OCI-LY1 (cell line): ENCODE data around the gene IFT25.

Source experiments
- H2AFZ ChIP-seq: fragments of 200-600 bp; sonication (generic), shearing (Covaris generic); 2 replicates; pipeline ENCODE4 v1.6.0; 2014; ENCODE audit warnings: antibody characterized with exemption, mild to moderate bottlenecking, low read length
- H3F3A ChIP-seq: fragments of 200-600 bp; sonication (generic), shearing (Covaris generic); 2 replicates; pipeline ENCODE4 v1.6.0; 2014; ENCODE audit warnings: mild to moderate bottlenecking, antibody characterized with exemption, low read length, moderate library complexity; ENCODE audit not compliant: insufficient read depth
- H3K27ac ChIP-seq: fragments of 200-600 bp; sonication (generic); 2 replicates; pipeline ENCODE4 v1.5.1; 2014; ENCODE audit warnings: low read length, mixed run types, mild to moderate bottlenecking, low read depth; ENCODE audit not compliant: poor library complexity, severe bottlenecking
- H3K27me3 ChIP-seq: fragments of 200-600 bp; sonication (generic); 2 replicates; pipeline ENCODE4 v1.6.0; 2014; ENCODE audit warnings: antibody characterized with exemption, mild to moderate bottlenecking, low read length, moderate library complexity; ENCODE audit not compliant: insufficient read depth
- H3K36me3 ChIP-seq: fragments of 200-600 bp; sonication (generic); 2 replicates; pipeline ENCODE4 v1.6.1; 2014; ENCODE audit warnings: mild to moderate bottlenecking, antibody characterized with exemption, low read length, moderate library complexity, mixed read lengths; ENCODE audit not compliant: insufficient read depth
- H3K4me1 ChIP-seq: fragments of 200-600 bp; sonication (generic); 2 replicates; pipeline ENCODE4 v1.5.1; 2014; ENCODE audit warnings: mild to moderate bottlenecking, low read length, moderate library complexity; ENCODE audit not compliant: insufficient read depth, severe bottlenecking
- H3K4me2 ChIP-seq: fragments of 200-600 bp; sonication (generic), shearing (Covaris generic); 2 replicates; pipeline ENCODE4 v1.6.1; 2014; ENCODE audit warnings: low read length
- H3K4me3 ChIP-seq: fragments of 200-600 bp; sonication (generic); 2 replicates; pipeline ENCODE4 v1.5.1; 2014; ENCODE audit warnings: low read length, low read depth, mild to moderate bottlenecking, mixed read lengths; ENCODE audit not compliant: poor library complexity, severe bottlenecking
- H3K79me2 ChIP-seq: fragments of 200-600 bp; shearing (Covaris generic); 2 replicates; pipeline ENCODE4 v1.6.1; 2016; ENCODE audit warnings: mixed run types, low read length, mixed read lengths; ENCODE audit not compliant: insufficient read depth
- H3K9ac ChIP-seq: fragments of 200-600 bp; sonication (generic), shearing (Covaris generic); 2 replicates; pipeline ENCODE4 v1.6.1; 2014; ENCODE audit warnings: mild to moderate bottlenecking, low read length, mixed read lengths
- H3K9me2 ChIP-seq: fragments of 200-600 bp; sonication (generic), shearing (Covaris generic); 2 replicates; pipeline ENCODE4 v1.6.1; 2014; ENCODE audit warnings: low read depth, mild to moderate bottlenecking, low read length, mixed read lengths
- H3K9me3 ChIP-seq: fragments of 200-600 bp; shearing (Covaris generic); 2 replicates; pipeline ENCODE4 v1.6.1; 2014; ENCODE audit warnings: low read length, mixed read lengths
- H4K20me1 ChIP-seq: fragments of 200-600 bp; sonication (generic), shearing (Covaris generic); 2 replicates; pipeline ENCODE4 v1.6.0; 2016; ENCODE audit warnings: mild to moderate bottlenecking, low read length; ENCODE audit not compliant: insufficient read depth
- EZH2 ChIP-seq: fragments of 200-600 bp; sonication (generic), shearing (Covaris generic); IDR thresholded peaks from 2 replicates; pipeline ENCODE4 v1.8.0; 2017; ENCODE audit warnings: borderline replicate concordance, mixed run types, mild to moderate bottlenecking, antibody characterized with exemption, low read length, moderate library complexity, mixed read lengths
- TF ChIP-seq, protein P1 (sequence below): fragments of 200-600 bp; sonication (generic), shearing (Covaris generic); IDR thresholded peaks from 2 replicates; pipeline ENCODE4 v1.5.1; 2017; ENCODE audit warnings: mild to moderate bottlenecking, antibody characterized with exemption, low read length, moderate library complexity, mixed read lengths

The IFT25 gene

GRCh38 chr1:53930932-53931331, 14.6 kb downstream of the IFT25 start:
- Histone ChIP-seq H3K4me2 (no peak overlapping the region), H2AFZ (no peak overlapping the region), H3F3A (no peaks in the 10 kb centered on the region), H3K9me3 (peaks cover 12% of the 10 kb centered on the region), H3K36me3 (peaks cover 74% of the 10 kb centered on the region), H3K9ac (no peak overlapping the region), H4K20me1 (no peaks in the 10 kb centered on the region), H3K79me2 (no peaks in the 10 kb centered on the region), H3K9me2 (no peaks in the 10 kb centered on the region), H3K4me3 (no peak overlapping the region), H3K27ac (no peak overlapping the region), H3K4me1 (no peaks in the 10 kb centered on the region), H3K27me3 (no peaks in the 10 kb centered on the region)
- TF ChIP-seq EZH2, result no peak
- TF ChIP-seq, protein P1, sequence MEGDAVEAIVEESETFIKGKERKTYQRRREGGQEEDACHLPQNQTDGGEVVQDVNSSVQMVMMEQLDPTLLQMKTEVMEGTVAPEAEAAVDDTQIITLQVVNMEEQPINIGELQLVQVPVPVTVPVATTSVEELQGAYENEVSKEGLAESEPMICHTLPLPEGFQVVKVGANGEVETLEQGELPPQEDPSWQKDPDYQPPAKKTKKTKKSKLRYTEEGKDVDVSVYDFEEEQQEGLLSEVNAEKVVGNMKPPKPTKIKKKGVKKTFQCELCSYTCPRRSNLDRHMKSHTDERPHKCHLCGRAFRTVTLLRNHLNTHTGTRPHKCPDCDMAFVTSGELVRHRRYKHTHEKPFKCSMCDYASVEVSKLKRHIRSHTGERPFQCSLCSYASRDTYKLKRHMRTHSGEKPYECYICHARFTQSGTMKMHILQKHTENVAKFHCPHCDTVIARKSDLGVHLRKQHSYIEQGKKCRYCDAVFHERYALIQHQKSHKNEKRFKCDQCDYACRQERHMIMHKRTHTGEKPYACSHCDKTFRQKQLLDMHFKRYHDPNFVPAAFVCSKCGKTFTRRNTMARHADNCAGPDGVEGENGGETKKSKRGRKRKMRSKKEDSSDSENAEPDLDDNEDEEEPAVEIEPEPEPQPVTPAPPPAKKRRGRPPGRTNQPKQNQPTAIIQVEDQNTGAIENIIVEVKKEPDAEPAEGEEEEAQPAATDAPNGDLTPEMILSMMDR, result no peak

GRCh38 chr1:53929246-53929960, 16.1 kb downstream of the IFT25 start:
- TF ChIP-seq, protein P1, result no peak
- TF ChIP-seq EZH2, result no peak

GRCh38 chr1:53927376-53927881, 18.1 kb downstream of the IFT25 start:
- TF ChIP-seq, protein P1, result no peak
- no peak for TF ChIP-seq EZH2
- no peak overlapping the region for H3K4me3 ChIP-seq

More at GRCh38 chr1:53929246-53929960, 16.1 kb downstream of the IFT25 start:
- H4K20me1 ChIP-seq, result no peaks in the 10 kb centered on the region
- H3K27ac ChIP-seq, result no peak overlapping the region
- H3K27me3 ChIP-seq, result no peaks in the 10 kb centered on the region
- no peaks in the 10 kb centered on the region for H3K9me2 ChIP-seq
- no peak overlapping the region for H3K4me3 ChIP-seq
- H3K79me2 ChIP-seq, result no peaks in the 10 kb centered on the region
- no peak overlapping the region for H3K4me2 ChIP-seq
- H3K9me3 ChIP-seq, result peaks cover 6% of the 10 kb centered on the region
- H3K36me3 ChIP-seq, result peaks cover 65% of the 10 kb centered on the region
- H3K4me1 ChIP-seq, result no peaks in the 10 kb centered on the region
- no peak overlapping the region for H3K9ac ChIP-seq
- H2AFZ ChIP-seq, result no peak overlapping the region
- no peaks in the 10 kb centered on the region for H3F3A ChIP-seq

More at GRCh38 chr1:53927376-53927881, 18.1 kb downstream of the IFT25 start:
- no peaks in the 10 kb centered on the region for H3K4me1 ChIP-seq
- no peak overlapping the region for H3K9ac ChIP-seq
- H3K4me2 ChIP-seq, result no peak overlapping the region
- H4K20me1 ChIP-seq, result no peaks in the 10 kb centered on the region
- H3K27ac ChIP-seq, result no peak overlapping the region
- peaks cover 62% of the 10 kb centered on the region for H3K36me3 ChIP-seq
- no peak overlapping the region for H2AFZ ChIP-seq
- no peaks in the 10 kb centered on the region for H3K9me2 ChIP-seq
- no peaks in the 10 kb centered on the region for H3K9me3 ChIP-seq
- no peaks in the 10 kb centered on the region for H3F3A ChIP-seq
- H3K79me2 ChIP-seq, result no peaks in the 10 kb centered on the region
- no peaks in the 10 kb centered on the region for H3K27me3 ChIP-seq
